ENCODE results near the gene GOLGA6C. TPM values are rescaled to one million over a fixed set of nuclear protein-coding genes. Genes with fewer than 3 reads are reported as not detected.
"Not testable (repeated sequence)": the region's sequence is repeated elsewhere in the genome, so short reads cannot be mapped to it uniquely, and the experiment has no call there.

GOLGA6C gene
- total RNA-seq, 1 donor from 2014 or later: not detected

- H3K4me3 ChIP-seq (ENCODE audit: low read depth, low read length): no peak overlapping the region
- no peak for DNase-seq (ENCODE audit: low read depth)
- no peaks in the 10 kb centered on the region for H3K36me3 ChIP-seq (ENCODE audit: control insufficient read depth, insufficient read depth, low read length)
- H3K27me3 ChIP-seq (ENCODE audit: control insufficient read depth, insufficient read depth, low read length): no peaks in the 10 kb centered on the region
- TF ChIP-seq, protein P1, sequence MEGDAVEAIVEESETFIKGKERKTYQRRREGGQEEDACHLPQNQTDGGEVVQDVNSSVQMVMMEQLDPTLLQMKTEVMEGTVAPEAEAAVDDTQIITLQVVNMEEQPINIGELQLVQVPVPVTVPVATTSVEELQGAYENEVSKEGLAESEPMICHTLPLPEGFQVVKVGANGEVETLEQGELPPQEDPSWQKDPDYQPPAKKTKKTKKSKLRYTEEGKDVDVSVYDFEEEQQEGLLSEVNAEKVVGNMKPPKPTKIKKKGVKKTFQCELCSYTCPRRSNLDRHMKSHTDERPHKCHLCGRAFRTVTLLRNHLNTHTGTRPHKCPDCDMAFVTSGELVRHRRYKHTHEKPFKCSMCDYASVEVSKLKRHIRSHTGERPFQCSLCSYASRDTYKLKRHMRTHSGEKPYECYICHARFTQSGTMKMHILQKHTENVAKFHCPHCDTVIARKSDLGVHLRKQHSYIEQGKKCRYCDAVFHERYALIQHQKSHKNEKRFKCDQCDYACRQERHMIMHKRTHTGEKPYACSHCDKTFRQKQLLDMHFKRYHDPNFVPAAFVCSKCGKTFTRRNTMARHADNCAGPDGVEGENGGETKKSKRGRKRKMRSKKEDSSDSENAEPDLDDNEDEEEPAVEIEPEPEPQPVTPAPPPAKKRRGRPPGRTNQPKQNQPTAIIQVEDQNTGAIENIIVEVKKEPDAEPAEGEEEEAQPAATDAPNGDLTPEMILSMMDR (IDR thresholded peaks at IDR 0.05; ENCODE audit: insufficient read depth, low read length, poor library complexity, severe bottlenecking): no peak
Measured at GRCh38 chr15:75217012-75217411, 41.1 kb upstream of the GOLGA6C start.

DNA sequence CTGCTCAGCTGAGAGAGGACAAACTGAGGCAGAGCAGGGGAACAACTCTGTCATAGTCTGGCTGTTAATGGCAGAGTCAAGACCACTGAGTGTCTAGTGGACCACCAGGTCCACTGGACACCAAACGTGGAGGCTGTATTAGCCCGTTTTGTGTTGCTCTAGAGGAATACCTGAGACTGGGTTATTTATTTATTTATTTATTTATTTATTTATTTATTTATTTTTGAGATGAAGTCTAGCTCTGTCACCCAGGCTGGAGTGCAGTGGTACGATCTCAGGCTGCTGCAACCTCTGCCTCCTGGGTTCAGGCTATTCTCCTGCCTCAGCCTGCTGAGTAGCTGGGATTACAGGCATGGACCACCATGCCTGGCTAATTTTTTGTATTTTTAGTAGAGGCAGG lies 40.6 kb upstream of the GOLGA6C start:
- H3K4me3 ChIP-seq (ENCODE audit: low read depth, low read length); H3K36me3 ChIP-seq (ENCODE audit: control insufficient read depth, insufficient read depth, low read length); DNase-seq (ENCODE audit: low read depth); H3K27me3 ChIP-seq (ENCODE audit: control insufficient read depth, insufficient read depth, low read length): not testable (repeated sequence)

DNA sequence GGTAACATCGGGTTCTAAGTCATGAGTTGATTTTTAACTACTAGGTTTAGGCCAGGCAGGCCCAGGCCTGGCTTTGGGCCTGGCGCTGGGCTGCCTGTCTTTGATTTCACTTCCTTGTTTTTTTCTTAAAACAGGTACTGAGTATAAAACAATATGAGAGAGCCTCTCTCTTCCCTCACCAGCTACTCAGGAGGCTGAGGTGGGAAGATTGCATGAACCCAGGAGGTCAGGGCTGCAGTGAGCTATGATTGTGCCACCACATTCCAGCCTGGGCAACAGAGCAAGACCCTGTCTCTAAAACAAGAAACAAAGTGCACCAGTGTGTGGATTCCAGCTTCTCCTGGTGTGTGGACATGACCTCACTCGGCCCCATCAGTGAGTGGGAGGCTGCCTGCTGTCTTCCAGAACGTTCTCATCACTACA lies 38.6 kb upstream of the GOLGA6C start:
- not testable (repeated sequence) for DNase-seq (ENCODE audit: low read depth); H3K27me3 ChIP-seq (ENCODE audit: control insufficient read depth, insufficient read depth, low read length); H3K4me3 ChIP-seq (ENCODE audit: low read depth, low read length); H3K36me3 ChIP-seq (ENCODE audit: control insufficient read depth, insufficient read depth, low read length)

DNA sequence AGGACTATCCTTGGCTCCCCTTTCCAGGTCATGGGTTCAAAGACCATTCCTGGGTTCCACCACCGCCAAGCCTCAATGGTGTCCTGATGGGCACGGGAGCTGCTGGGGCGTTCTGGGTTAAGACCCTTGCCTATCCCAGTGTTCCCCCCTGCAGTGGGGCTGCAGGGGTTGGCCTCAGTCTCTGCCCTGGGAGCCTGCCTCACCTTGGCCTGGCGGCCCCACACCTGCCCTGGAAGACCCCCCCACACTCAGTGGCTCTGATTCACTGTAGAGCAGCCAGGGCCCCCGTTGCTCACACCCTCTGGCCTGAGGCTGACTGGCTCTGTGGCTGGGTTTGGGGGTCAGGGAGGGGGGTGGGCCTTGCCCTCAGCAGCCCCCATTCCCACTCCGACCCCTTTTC lies 34.4 kb upstream of the GOLGA6C start:
- no peaks in the 10 kb centered on the region for H3K36me3 ChIP-seq (ENCODE audit: control insufficient read depth, insufficient read depth, low read length)
- DNase-seq (ENCODE audit: low read depth): no peak
- H3K4me3 ChIP-seq (ENCODE audit: low read depth, low read length): no peak overlapping the region
- H3K27me3 ChIP-seq (ENCODE audit: control insufficient read depth, insufficient read depth, low read length): peaks cover 2% of the 10 kb centered on the region
- TF ChIP-seq, protein P1 (IDR thresholded peaks at IDR 0.05; ENCODE audit: insufficient read depth, low read length, poor library complexity, severe bottlenecking): no peak

DNA sequence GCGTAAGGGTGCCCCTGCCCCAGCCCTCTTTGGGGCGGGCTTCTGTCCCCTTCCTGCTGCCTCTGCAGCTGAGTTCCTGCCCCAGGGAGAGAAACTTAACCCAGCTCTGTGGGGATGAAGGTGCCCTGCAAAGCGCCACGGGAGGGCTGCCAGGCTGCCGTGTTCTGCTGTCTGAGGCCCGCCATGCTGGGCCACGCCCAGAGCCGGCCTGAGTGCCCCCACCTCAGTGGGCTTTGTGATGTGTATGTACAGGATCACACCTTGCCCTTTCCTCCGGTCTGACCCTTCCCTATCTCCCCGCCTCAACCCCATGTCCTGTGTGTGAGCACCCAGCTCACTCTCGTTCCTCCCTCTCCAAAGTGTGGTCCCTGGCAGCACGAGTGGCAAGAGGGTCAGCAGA lies 33.9 kb upstream of the GOLGA6C start:
- H3K4me3 ChIP-seq (ENCODE audit: low read depth, low read length): no peak overlapping the region
- no peaks in the 10 kb centered on the region for H3K36me3 ChIP-seq (ENCODE audit: control insufficient read depth, insufficient read depth, low read length)
- no peak for DNase-seq (ENCODE audit: low read depth)
- peaks cover 2% of the 10 kb centered on the region for H3K27me3 ChIP-seq (ENCODE audit: control insufficient read depth, insufficient read depth, low read length)
- TF ChIP-seq, protein P1 (IDR thresholded peaks at IDR 0.05; ENCODE audit: insufficient read depth, low read length, poor library complexity, severe bottlenecking): no peak

GRCh38 chr15:75225102-75225836 lies 32.9 kb upstream of the GOLGA6C start:
- H3K4me3 ChIP-seq (ENCODE audit: low read depth, low read length); DNase-seq (ENCODE audit: low read depth); H3K36me3 ChIP-seq (ENCODE audit: control insufficient read depth, insufficient read depth, low read length); H3K27me3 ChIP-seq (ENCODE audit: control insufficient read depth, insufficient read depth, low read length): not testable (repeated sequence)

- TF ChIP-seq, protein P1 (IDR thresholded peaks at IDR 0.05; ENCODE audit: insufficient read depth, low read length, poor library complexity, severe bottlenecking): no peak
- no peak overlapping the region for H3K4me3 ChIP-seq (ENCODE audit: low read depth, low read length)
- H3K27me3 ChIP-seq (ENCODE audit: control insufficient read depth, insufficient read depth, low read length): peaks cover 2% of the 10 kb centered on the region
- no peak for DNase-seq (ENCODE audit: low read depth)
- H3K36me3 ChIP-seq (ENCODE audit: control insufficient read depth, insufficient read depth, low read length): no peaks in the 10 kb centered on the region
Measured at GRCh38 chr15:75225951-75226732, 32.0 kb upstream of the GOLGA6C start.

- H3K27me3 ChIP-seq (ENCODE audit: control insufficient read depth, insufficient read depth, low read length); DNase-seq (ENCODE audit: low read depth); H3K36me3 ChIP-seq (ENCODE audit: control insufficient read depth, insufficient read depth, low read length); H3K4me3 ChIP-seq (ENCODE audit: low read depth, low read length): not testable (repeated sequence)
Measured at GRCh38 chr15:75227112-75227511, 31.0 kb upstream of the GOLGA6C start.
